Ovary (tissue), 3 donors: ENCODE results near the gene ENTPD7.
A peak's percentile ranks its signal among the peaks of the same experiment; 100 is the strongest.

Source experiments
- CTCF ChIP-seq, 3 donors: fragments of 450-650 bp in 2 of 3; fragments of 200-600 bp in 1 of 3; IDR thresholded peaks; one replicate each; pipeline versions ENCODE4 v1.5.1 to v1.8.0; 2016 to 2022; ENCODE audit warnings: antibody characterized with exemption in 3 of 3, mild to moderate bottlenecking in 1 of 3
- EP300 ChIP-seq: sonication (generic); formaldehyde crosslinking; IDR thresholded peaks from one replicate; pipeline ENCODE4 v1.6.1; 2017; ENCODE audit warnings: antibody characterized with exemption
- POLR2A ChIP-seq: fragments of 450-650 bp; IDR thresholded peaks from one replicate; pipeline ENCODE4 v1.6.1; 2017; ENCODE audit warnings: antibody characterized with exemption, mild to moderate bottlenecking, moderate library complexity
- donor health status: DM: no; HTN: no; CAD: no.

GRCh38 chr10:99619851-99620710 lies 39.2 kb upstream of the ENTPD7 start, which contains the start of gene SLC25A28:
- TF ChIP-seq POLR2A (peak; percentile 5), CTCF (IDR thresholded peaks at IDR 0.05) (no peak), EP300 (no peak)
